Measurements from ENCODE around the gene UBTD1. TPM values are rescaled to one million over a fixed set of nuclear protein-coding genes. Genes with fewer than 3 reads are reported as not detected.
A peak's percentile ranks its signal among the peaks of the same experiment; 100 is the strongest.

UBTD1 gene
- total and polyA plus RNA-seq, 12 donors, result 1.4 to 24.2 (median 13.4) TPM

DNA sequence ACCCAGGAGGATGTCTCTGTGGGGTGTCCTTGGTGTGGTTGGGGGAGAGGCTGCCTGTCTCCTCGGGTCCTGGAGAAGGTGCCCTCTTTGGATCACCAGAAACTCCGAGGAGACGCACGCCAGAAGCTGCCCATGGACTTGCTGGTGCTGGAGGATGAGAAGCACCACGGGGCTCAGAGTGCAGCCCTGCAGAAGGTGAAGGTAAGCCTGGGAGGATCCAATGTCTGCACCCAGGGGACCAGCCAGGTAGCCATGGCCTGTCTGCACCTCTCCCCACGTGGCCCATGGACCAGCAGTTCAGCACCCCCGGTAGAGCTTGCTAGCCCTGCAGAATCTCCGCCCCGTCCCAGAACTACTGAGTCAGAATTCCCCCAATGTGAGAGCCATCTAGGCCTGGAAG, 79.0 kb downstream of the UBTD1 start:
- TF ChIP-seq POLR2A (IDR thresholded peaks at IDR 0.05), result no peak
- TF ChIP-seq, protein P1, sequence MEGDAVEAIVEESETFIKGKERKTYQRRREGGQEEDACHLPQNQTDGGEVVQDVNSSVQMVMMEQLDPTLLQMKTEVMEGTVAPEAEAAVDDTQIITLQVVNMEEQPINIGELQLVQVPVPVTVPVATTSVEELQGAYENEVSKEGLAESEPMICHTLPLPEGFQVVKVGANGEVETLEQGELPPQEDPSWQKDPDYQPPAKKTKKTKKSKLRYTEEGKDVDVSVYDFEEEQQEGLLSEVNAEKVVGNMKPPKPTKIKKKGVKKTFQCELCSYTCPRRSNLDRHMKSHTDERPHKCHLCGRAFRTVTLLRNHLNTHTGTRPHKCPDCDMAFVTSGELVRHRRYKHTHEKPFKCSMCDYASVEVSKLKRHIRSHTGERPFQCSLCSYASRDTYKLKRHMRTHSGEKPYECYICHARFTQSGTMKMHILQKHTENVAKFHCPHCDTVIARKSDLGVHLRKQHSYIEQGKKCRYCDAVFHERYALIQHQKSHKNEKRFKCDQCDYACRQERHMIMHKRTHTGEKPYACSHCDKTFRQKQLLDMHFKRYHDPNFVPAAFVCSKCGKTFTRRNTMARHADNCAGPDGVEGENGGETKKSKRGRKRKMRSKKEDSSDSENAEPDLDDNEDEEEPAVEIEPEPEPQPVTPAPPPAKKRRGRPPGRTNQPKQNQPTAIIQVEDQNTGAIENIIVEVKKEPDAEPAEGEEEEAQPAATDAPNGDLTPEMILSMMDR (IDR thresholded peaks at IDR 0.05), result no peak
- H3K27me3 ChIP-seq, result no peaks in the 10 kb centered on the region
- no peak overlapping the region for H3K27ac ChIP-seq
- no peak for DNase-seq
- no peaks in the 10 kb centered on the region for H3K36me3 ChIP-seq (replicated peaks in 1 of 2)
- H3K4me3 ChIP-seq, result no peak overlapping the region
- no peaks in the 10 kb centered on the region for H3K9me3 ChIP-seq (replicated peaks in 1 of 3)
- intact Hi-C loops (cut with DNase I), result loop anchor here in 1 of 2 donors (10.0 kb wide), 1 partner anchor 157 kb away; the partner anchor contains the start of gene ZFYVE27
- peaks cover 6 to 23% of the 10 kb centered on the region in 2 donors for H3K4me1 ChIP-seq (replicated peaks in 1 of 2)
- 65 to 79% (median 73%) methylated on average over 4 to 9 of the region's 9 CpGs for WGBS, 4 donors

DNA sequence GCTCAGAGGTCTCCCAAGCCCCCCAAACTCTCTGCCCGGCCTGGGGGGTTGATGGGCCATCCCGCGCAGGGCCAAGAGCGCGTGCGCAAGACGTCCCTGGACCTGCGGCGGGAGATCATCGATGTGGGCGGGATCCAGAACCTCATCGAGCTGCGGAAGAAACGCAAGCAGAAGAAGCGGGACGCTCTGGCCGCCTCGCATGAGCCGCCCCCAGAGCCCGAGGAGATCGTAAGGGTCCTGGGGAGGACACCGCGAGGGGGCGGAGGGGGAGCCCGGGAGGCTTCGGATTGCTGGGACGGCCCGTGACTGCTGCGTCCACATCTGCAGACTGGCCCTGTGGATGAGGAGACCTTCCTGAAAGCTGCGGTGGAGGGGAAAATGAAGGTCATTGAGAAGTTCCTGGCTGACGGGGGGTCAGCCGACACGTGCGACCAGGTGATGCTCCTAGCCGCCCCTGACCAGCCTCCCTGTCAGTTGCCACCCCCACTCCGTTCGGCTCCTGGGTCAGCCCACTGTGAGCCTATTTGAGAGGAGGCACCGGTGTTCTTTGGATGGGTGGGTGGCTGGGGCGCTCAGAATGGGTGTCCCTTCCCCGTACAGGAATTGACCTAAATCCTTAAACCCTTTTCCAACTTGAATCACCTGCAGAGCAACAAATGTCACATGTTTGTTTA, 79.6 kb downstream of the UBTD1 start:
- DNase-seq, result no peak
- H3K27ac ChIP-seq, result no peak overlapping the region
- 66 to 85% (median 79%) methylated on average over 34 to 40 of the region's 40 CpGs for WGBS, 4 donors
- peaks cover 6 to 20% of the 10 kb centered on the region in 2 donors for H3K4me1 ChIP-seq (replicated peaks in 1 of 2)
- no peaks in the 10 kb centered on the region for H3K9me3 ChIP-seq (replicated peaks in 1 of 3)
- intact Hi-C loops (cut with DNase I), result loop anchor here in 1 of 2 donors (10.0 kb wide), 1 partner anchor 156 kb away; the partner anchor contains the start of gene ZFYVE27
- no peak overlapping the region for H3K4me3 ChIP-seq
- TF ChIP-seq, protein P1 (IDR thresholded peaks at IDR 0.05), result no peak
- TF ChIP-seq POLR2A (IDR thresholded peaks at IDR 0.05), result no peak
- no peaks in the 10 kb centered on the region for H3K36me3 ChIP-seq (replicated peaks in 1 of 2)
- no peaks in the 10 kb centered on the region for H3K27me3 ChIP-seq

DNA sequence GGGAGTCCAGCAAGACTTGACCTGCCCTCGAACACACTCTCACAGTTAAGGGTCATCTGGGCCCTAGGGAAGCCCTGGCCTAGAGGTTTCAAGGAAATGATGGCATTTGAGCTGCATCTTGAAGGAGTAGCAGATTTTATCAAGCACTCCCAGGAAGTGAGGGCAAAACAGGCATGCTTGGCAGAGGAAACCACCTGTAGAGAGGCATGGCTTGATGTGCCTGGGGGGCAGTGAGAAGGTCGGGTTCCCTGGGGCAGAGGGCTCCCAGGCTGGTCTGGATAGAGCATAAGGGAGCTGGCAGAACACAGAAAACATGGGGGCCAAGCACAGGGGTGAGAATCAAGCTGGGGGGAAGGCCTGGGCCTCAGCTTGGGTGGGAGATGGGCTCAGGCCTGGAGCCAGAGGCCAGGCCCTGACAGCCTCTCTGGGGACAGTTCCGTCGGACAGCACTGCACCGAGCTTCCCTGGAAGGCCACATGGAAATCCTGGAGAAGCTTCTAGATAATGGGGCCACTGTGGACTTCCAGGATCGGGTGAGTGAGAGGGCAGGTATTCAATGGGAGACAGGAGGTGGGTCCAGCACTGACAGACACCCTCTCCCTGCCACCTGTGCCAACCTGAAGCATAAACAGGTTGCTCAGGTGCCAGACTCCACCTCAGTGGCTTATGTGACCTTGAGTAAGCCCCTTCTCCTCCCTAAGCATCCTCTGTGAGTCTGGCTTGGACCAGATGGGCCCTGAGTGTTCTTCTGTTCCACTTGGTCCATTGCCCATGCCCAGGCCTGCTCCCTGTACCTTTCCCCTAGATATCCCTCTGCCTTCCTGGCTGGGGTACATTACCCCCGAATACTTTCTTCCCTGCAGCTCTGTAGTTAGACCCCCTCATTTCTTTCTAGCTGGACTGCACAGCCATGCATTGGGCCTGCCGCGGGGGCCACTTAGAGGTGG, 82.0 kb downstream of the UBTD1 start:
- 88 to 92% (median 91%) methylated on average over 9 of the region's 9 CpGs for WGBS, 4 donors
- Histone ChIP-seq H3K9me3 (replicated peaks in 1 of 3) (no peaks in the 10 kb centered on the region), H3K36me3 (replicated peaks in 1 of 2) (no peaks in the 10 kb centered on the region), H3K4me3 (no peak overlapping the region), H3K27me3 (no peaks in the 10 kb centered on the region), H3K4me1 (replicated peaks in 1 of 2) (peaks cover 10 to 24% of the 10 kb centered on the region in 2 donors), H3K27ac (no peak overlapping the region)
- TF ChIP-seq POLR2A (IDR thresholded peaks at IDR 0.05), result no peak
- TF ChIP-seq, protein P1 (IDR thresholded peaks at IDR 0.05), result no peak
- intact Hi-C loops (cut with DNase I), result no loop called here
- peak in 1 of 7 donors; percentile 8 for DNase-seq

DNA sequence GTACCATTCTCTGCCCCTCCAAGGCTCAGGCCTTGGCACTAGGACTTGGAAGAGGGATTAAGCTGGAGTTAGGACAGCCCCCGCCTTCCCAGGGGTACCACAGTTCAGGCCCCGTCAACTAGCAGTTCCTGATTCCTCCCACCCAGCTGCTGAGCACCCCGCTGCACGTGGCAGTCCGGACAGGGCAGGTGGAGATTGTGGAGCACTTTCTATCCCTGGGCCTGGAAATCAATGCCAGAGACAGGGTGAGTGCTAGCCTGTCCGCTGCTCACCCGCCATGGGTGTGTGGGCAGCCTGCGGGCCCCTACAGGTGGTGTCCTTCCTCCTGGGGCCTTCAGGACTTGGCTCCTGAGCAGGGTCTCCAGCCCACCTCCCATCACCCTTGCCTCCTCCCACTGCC, 83.4 kb downstream of the UBTD1 start:
- Histone ChIP-seq H3K27ac (no peak overlapping the region), H3K4me3 (no peak overlapping the region), H3K36me3 (replicated peaks in 1 of 2) (no peaks in the 10 kb centered on the region), H3K4me1 (replicated peaks in 1 of 2) (peaks cover 10 to 32% of the 10 kb centered on the region in 2 donors), H3K27me3 (no peaks in the 10 kb centered on the region), H3K9me3 (replicated peaks in 1 of 3) (no peaks in the 10 kb centered on the region)
- DNase-seq, result peak in 1 of 7 donors; percentile 9
- WGBS, 4 donors, result 90 to 100% (median 95%) methylated on average over 5 to 8 of the region's 8 CpGs
- intact Hi-C loops (cut with DNase I), result no loop called here
- TF ChIP-seq, protein P1 (IDR thresholded peaks at IDR 0.05), result no peak
- TF ChIP-seq POLR2A (IDR thresholded peaks at IDR 0.05), result no peak
